Measurements from ENCODE around the gene MAST4.

MAST4 gene

GRCh38 chr5:67081261-67081660 lies 485.1 kb downstream of the MAST4 start:
- DNase-seq (ENCODE audit: low read depth in 3 of 3) = no peak

DNA sequence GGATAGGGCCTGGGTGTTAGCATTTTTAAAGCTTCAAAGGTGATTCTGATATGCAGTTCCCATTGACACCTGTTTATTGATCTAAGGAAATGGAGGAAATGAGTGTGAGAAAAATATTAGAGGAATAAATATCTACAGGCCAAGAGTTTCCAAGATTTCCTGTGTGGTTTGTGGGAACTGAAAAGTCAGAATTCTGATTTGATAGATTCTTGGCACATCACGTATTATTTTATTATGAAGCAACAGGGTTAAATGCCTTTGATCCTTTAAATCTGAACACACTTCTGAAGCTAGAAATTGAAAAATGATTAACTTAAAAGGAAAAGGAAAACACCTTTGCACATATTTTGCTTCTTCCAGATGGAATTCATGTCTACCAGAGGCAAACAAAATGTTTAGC lies 486.7 kb downstream of the MAST4 start:
- no peak for DNase-seq (ENCODE audit: low read depth in 3 of 3)

DNA sequence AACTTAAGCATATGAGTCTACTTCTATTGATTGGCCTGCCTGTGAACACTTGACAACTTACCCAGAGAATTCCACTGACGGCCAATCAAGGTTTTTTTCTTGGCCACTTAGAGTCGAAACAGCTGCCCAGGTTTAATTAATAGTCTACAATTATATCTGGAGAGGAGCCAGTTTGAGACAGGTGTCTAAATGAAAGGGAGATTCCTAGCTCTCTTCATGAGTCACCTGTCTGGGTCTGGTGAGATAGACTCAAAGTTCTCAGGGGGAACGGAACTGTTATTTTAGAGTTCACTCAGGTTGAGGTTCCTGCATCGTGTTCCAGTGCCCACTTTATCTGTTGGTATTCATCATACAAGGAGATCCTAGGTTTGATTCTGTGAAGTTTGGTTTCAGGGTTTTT lies 489.4 kb downstream of the MAST4 start:
- no peak for DNase-seq (ENCODE audit: low read depth in 3 of 3)

GRCh38 chr5:67089200-67089725 lies 493.1 kb downstream of the MAST4 start:
- DNase-seq (ENCODE audit: low read depth in 3 of 3) = no peak

DNA sequence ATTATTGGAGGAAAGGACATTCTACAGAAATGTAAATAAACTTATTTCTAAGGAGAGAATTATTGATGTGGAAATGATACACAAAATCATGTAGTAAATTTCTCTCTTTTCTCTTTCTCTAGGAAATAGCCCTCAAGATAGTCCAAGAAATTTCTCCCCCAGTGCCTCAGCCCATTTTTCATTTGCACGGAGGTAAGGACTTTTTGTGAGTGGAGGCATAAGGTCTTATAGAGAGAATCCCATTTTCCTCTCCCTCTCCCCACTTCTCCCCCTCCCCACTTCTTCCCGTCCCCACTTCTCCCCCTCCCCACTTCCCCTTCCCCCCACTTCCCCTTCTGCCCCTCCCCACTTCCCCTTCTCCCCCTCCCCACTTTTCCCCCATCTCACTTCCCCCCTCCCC lies 493.8 kb downstream of the MAST4 start:
- no peak for DNase-seq (ENCODE audit: low read depth in 3 of 3)

- DNase-seq (ENCODE audit: low read depth in 3 of 3) = no peak
Observed at GRCh38 chr5:67090593-67090992, 494.4 kb downstream of the MAST4 start.

- DNase-seq (ENCODE audit: low read depth in 3 of 3) = no peak
Observed at GRCh38 chr5:67092535-67092934, 496.3 kb downstream of the MAST4 start.

DNA sequence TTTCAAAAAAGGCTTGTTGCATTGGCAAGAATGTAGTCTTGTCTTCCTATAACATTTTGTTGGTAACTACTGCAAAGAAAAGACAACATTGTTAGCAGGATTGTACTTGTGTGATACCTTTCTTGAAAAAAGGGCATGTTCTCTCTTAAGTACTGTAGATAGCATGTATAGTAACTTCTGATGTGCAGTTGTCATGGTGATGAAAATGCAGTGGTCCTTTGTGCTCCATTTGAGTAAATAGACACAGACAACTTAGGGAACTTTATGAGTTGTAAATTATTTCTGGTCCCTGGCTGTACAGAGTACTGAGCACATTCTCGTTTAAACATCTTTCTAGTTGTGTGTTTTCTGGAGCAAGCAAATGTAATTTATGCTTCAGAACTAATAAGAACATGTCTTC lies 497.1 kb downstream of the MAST4 start:
- DNase-seq (ENCODE audit: low read depth in 3 of 3) = no peak

- DNase-seq (ENCODE audit: low read depth in 3 of 3) = no peak
Observed at GRCh38 chr5:67094476-67095300, 498.5 kb downstream of the MAST4 start.

- DNase-seq (ENCODE audit: low read depth in 3 of 3) = no peak
Observed at GRCh38 chr5:67095346-67096171, 499.4 kb downstream of the MAST4 start.

GRCh38 chr5:67098656-67099055 lies 502.5 kb downstream of the MAST4 start:
- DNase-seq (ENCODE audit: low read depth in 3 of 3) = no peak

- DNase-seq (ENCODE audit: low read depth in 3 of 3) = no peak
Observed at GRCh38 chr5:67100301-67100700, 504.1 kb downstream of the MAST4 start.

GRCh38 chr5:67102708-67103107 lies 506.5 kb downstream of the MAST4 start:
- no peak for DNase-seq (ENCODE audit: low read depth in 3 of 3)

- no peak for DNase-seq (ENCODE audit: low read depth in 3 of 3)
Observed at GRCh38 chr5:67104859-67105258, 508.7 kb downstream of the MAST4 start.

- no peak for DNase-seq (ENCODE audit: low read depth in 3 of 3)
Observed at GRCh38 chr5:67105270-67105669, 509.1 kb downstream of the MAST4 start.

- DNase-seq (ENCODE audit: low read depth in 3 of 3) = no peak
Observed at GRCh38 chr5:67106626-67107342, 510.6 kb downstream of the MAST4 start.

- DNase-seq (ENCODE audit: low read depth in 3 of 3) = no peak
Observed at GRCh38 chr5:67111779-67112178, 515.6 kb downstream of the MAST4 start.

DNA sequence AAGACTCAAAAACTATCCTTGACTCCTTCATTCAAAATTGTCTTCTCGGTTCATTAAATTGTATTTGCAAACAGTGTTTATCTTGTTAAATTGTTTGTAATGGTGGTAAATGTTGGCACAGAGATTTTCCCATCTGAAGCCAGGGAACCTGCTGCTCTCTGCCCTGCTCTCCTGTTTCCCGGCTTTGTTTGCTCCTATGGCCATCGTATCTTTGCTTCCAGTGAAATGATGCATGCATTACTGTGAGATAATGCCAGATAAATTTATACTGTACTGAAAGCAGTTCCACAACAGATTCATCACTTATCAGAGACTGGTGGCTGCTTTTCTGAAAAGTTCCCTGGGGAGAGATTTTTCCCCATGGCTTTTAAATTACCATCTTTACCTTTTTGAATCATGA lies 519.1 kb downstream of the MAST4 start:
- DNase-seq (ENCODE audit: low read depth in 3 of 3) = no peak

DNA sequence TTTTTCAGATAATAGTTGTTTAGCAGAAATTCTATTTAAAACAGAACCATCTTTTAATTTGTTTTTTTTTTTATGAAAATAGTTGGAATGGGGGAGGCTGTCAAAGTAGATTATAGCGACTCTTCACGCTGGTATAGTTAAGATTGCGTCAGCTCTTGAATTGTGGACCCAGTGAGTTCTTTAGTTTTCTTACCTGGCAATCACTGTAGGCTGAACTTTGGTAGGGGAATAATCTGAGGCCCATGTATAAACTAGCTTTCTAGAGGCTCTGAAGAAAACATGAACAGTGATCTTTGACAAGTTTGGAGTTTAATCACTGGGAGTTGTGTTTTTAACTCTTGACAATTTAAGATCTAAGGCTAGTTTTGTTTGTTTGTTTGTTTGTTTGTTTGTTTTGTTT lies 519.6 kb downstream of the MAST4 start:
- DNase-seq (ENCODE audit: low read depth in 3 of 3) = no peak

GRCh38 chr5:67118050-67118620 lies 521.9 kb downstream of the MAST4 start:
- no peak for DNase-seq (ENCODE audit: low read depth in 3 of 3)

DNA sequence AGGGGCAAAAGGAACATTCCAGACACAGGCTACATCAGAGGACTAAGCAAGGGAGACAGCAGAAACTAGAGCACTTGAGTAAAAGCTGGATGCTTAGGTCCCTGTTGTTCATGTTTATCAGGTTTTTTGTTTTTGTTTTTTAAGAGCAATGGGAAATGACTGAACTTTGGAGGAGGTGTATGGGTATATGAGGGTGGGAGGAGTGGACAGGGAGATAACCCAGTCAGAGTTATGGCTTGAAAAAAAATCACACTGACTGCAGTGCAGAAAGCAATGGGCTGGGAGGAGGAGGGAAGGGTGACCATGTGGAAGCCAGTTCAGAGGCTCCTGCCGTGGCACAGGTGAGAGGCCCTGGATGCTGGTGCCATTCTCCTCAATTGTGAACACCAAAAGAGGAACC lies 522.8 kb downstream of the MAST4 start:
- DNase-seq (ENCODE audit: low read depth in 3 of 3) = no peak

GRCh38 chr5:67120032-67120431 lies 523.8 kb downstream of the MAST4 start:
- no peak for DNase-seq (ENCODE audit: low read depth in 3 of 3)
